Peyer's patch (tissue), 4 donors: Measurements from ENCODE around the gene DRG2. TPM values are rescaled to one million over a fixed set of nuclear protein-coding genes. Genes with fewer than 3 reads are reported as not detected.

Experiments
- DNase-seq, 3 donors: peaks; one replicate each; pipeline ENCODE4 v3.0.0-alpha.2; 2017 to 2019
- H3K27ac ChIP-seq, 4 donors: fragments of 200-600 bp; sonication (generic); one replicate each; pipeline ENCODE4 v1.5.1; 2016 to 2019
- H3K27me3 ChIP-seq, 2 donors: fragments of 200-600 bp; sonication (generic); one replicate each; pipeline ENCODE4 v1.5.1; 2019
- H3K36me3 ChIP-seq, 3 donors: fragments of 200-600 bp; sonication (generic); one replicate each; pipeline ENCODE4 v1.5.1; 2016 to 2019
- H3K4me1 ChIP-seq, 4 donors: fragments of 200-600 bp; sonication (generic); one replicate each; pipeline ENCODE4 v1.5.1; 2016 to 2019
- H3K4me3 ChIP-seq, 4 donors: fragments of 200-600 bp; sonication (generic); 1 replicate in 3 of 4; 2 replicates in 1 of 4; pipeline ENCODE4 v1.5.1; 2016 to 2019; ENCODE audit warnings: mild to moderate bottlenecking in 1 of 4
- H3K9me3 ChIP-seq, 4 donors: fragments of 200-600 bp; sonication (generic); one replicate each; pipeline ENCODE4 v1.5.1; 2016 to 2019; ENCODE audit warnings: mild to moderate bottlenecking in 1 of 4
- POLR2A ChIP-seq, 2 donors: fragments of 450-650 bp; IDR thresholded peaks; one replicate each; pipeline ENCODE4 v1.5.1; 2017; ENCODE audit warnings: antibody characterized with exemption in 2 of 2, mild to moderate bottlenecking in 2 of 2, moderate library complexity in 2 of 2
- total RNA-seq, 4 donors: library from RNA; depleted of rRNA; stranded (reverse); fragments of >200 nt; gene quantifications; one replicate each; pipeline ENCODE4 v1.1.0, GENCODE V29; 2016
- TF ChIP-seq, protein P1 (sequence below), 6 experiments: fragments of 450-650 bp in 4 of 6; fragments of 200-600 bp in 2 of 6; sonication (generic) in 1 of 6; IDR thresholded peaks; one replicate each; pipeline ENCODE4 v1.5.1; 2017 to 2019; ENCODE audit warnings: antibody characterized with exemption in 6 of 6, mild to moderate bottlenecking in 3 of 6, moderate library complexity in 1 of 6

Gene DRG2
- total RNA-seq, 4 donors from 2014 or later: 24.0 to 65.2 (median 48.5) TPM

DNA sequence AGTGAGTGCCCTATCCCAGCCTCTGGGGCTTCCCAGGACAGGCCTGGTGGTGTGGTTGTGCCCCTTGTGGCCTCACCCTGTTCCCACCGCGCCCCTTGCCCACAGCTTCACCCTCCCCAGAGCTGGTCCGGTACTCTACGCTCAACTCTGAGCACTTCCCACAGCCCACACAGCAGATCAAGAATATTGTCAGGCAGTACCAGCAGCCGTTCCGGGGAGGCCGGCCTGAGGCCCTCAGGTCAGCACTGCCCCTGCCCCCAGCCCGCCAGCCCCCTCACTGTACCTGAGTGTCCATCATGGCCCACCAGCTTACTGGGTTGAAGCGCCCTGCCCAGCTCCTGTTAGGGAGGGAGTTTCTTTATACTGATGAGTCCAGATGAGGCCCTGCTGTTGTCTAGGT, 63.5 kb downstream of the DRG2 start:
- Histone ChIP-seq H3K27me3 (no peaks in the 10 kb centered on the region), H3K27ac (no peak overlapping the region), H3K4me3 (no peak overlapping the region), H3K36me3 (no peaks in the 10 kb centered on the region), H3K9me3 (no peaks in the 10 kb centered on the region), H3K4me1 (peaks cover 0 to 8% (median 2%) of the 10 kb centered on the region in 4 donors)
- DNase-seq: no peak
- no peak for TF ChIP-seq POLR2A (IDR thresholded peaks at IDR 0.05)

DNA sequence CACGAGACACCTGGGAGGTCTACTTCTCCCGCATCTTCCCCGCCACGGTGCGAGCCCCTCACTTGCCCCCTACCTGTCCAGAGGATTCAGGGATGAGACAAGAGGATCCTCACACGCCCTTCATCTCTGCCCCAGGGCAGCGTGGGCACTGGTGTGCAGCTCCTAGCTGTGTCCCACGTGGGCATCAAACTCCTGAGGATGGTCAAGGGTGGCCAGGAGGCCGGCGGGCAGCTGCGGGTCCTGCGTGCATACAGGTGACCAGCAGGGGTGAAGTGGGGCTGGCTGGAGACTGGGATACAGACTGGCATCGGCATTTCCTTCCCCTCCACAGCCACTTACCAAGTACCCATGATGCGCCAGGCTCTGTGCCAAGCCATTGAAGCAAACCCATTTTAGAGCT, 67.4 kb downstream of the DRG2 start:
- H3K4me3 ChIP-seq: no peak overlapping the region
- no peak for TF ChIP-seq POLR2A (IDR thresholded peaks at IDR 0.05)
- TF ChIP-seq, protein P1, sequence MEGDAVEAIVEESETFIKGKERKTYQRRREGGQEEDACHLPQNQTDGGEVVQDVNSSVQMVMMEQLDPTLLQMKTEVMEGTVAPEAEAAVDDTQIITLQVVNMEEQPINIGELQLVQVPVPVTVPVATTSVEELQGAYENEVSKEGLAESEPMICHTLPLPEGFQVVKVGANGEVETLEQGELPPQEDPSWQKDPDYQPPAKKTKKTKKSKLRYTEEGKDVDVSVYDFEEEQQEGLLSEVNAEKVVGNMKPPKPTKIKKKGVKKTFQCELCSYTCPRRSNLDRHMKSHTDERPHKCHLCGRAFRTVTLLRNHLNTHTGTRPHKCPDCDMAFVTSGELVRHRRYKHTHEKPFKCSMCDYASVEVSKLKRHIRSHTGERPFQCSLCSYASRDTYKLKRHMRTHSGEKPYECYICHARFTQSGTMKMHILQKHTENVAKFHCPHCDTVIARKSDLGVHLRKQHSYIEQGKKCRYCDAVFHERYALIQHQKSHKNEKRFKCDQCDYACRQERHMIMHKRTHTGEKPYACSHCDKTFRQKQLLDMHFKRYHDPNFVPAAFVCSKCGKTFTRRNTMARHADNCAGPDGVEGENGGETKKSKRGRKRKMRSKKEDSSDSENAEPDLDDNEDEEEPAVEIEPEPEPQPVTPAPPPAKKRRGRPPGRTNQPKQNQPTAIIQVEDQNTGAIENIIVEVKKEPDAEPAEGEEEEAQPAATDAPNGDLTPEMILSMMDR (IDR thresholded peaks at IDR 0.05): no peak
- DNase-seq: no peak
- H3K27me3 ChIP-seq: no peaks in the 10 kb centered on the region
- peaks cover 0 to 19% (median 12%) of the 10 kb centered on the region in 4 donors for H3K4me1 ChIP-seq
- no peaks in the 10 kb centered on the region for H3K9me3 ChIP-seq
- H3K27ac ChIP-seq: no peak overlapping the region
- no peaks in the 10 kb centered on the region for H3K36me3 ChIP-seq

DNA sequence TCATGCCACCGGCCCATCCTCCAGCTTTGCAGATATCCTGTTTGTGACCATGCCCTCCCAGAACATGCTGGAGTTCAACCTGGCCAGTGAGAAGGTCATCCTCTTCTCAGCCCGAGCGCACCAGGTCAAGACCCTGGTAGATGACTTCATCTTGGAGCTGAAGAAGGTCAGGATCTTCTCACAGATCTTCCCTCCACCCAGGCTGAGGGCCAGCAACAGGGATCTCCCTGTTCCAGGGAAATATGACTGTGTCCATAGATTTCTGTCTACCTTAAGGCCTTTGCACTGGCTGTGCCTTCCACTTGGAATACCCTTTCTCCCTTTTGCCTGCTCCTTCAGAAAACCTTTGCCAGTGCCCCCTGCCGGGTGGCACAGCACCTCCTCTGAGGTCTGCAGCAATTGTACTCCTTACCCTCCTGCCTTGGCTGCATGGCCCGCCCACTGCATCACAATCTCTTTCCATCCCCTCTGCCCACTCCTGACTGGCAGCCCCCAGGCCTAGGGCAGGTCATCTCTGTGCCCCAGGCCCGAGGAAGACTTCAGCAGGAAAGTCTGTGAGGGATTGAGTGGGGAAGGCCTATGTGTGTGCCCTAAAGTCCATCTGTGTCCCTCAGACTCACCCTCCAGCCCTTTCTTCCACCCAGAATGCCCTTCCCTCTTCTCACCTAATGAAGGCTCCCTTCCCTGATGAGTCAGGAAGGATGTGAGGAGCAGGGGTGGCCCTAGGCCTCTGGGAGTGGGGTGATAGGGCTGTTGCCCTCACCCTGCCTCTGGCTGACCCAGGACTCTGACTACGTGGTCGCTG, 68.6 kb downstream of the DRG2 start:
- Histone ChIP-seq H3K27ac (peak overlapping the region in 2 of 4 donors; percentile 3 to 74), H3K4me1 (peaks cover 0 to 19% (median 12%) of the 10 kb centered on the region in 4 donors), H3K4me3 (no peak overlapping the region), H3K27me3 (no peaks in the 10 kb centered on the region), H3K36me3 (no peaks in the 10 kb centered on the region), H3K9me3 (no peaks in the 10 kb centered on the region)
- DNase-seq: no peak
- no peak for TF ChIP-seq POLR2A (IDR thresholded peaks at IDR 0.05)
- TF ChIP-seq, protein P1 (IDR thresholded peaks at IDR 0.05): no peak

DNA sequence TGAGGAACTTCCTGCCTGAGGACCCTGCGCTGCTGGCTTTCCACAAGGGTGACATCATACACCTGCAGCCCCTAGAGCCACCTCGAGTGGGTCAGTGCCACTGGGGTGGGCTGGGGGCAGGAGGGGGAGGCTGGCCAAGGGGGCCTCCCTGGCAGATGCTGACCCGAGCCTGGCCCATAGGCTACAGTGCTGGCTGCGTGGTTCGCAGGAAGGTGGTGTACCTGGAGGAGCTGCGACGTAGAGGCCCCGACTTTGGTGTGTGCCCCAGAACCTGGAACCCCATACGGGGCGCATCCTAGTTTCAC, 69.2 kb downstream of the DRG2 start:
- peak overlapping the region in 2 of 4 donors; percentile 3 to 74 for H3K27ac ChIP-seq

More for the DNA sequence above, 69.2 kb downstream of the DRG2 start:
- H3K4me3 ChIP-seq: no peak overlapping the region
- H3K4me1 ChIP-seq: peaks cover 0 to 19% (median 12%) of the 10 kb centered on the region in 4 donors
- TF ChIP-seq, protein P1 (IDR thresholded peaks at IDR 0.05): no peak
- TF ChIP-seq POLR2A (IDR thresholded peaks at IDR 0.05): no peak
- H3K36me3 ChIP-seq: no peaks in the 10 kb centered on the region
- no peak for DNase-seq
- no peaks in the 10 kb centered on the region for H3K9me3 ChIP-seq
- no peaks in the 10 kb centered on the region for H3K27me3 ChIP-seq

Other genes starting within 250 kb of the DRG2 start
- gene TOM1L2, start 115.5 kb upstream of the DRG2 start, total RNA-seq: 10 to 100 TPM; 49.5 to 74.8 (median 62.7) TPM
- gene DRC3, start 115.1 kb upstream of the DRG2 start, total RNA-seq: 1 to 10 TPM in 2 of 4 donors, under 1 TPM in 1, not detected in 1; 0.57 to 6.3 (median 5.8) TPM
- gene ATPAF2, start 48.8 kb upstream of the DRG2 start, total RNA-seq: 10 to 100 TPM in 3 of 4 donors, 1 to 10 TPM in 1; 9.8 to 60.2 (median 29.7) TPM
- 10 to 100 TPM in 2 of 4 donors, 1 to 10 TPM in 2; 3.0 to 14.0 (median 10.9) TPM for gene GID4, start 48.5 kb upstream of the DRG2 start, total RNA-seq
- gene MYO15A, start 20.8 kb downstream of the DRG2 start, total RNA-seq: 1 to 10 TPM in 3 of 4 donors, not detected in 1; 3.6 to 5.0 (median 3.8) TPM
- 10 to 100 TPM; 65.6 to 78.5 (median 72.9) TPM for gene ALKBH5, start 95.9 kb downstream of the DRG2 start, total RNA-seq
- 10 to 100 TPM in 3 of 4 donors, 1 to 10 TPM in 1; 7.5 to 19.0 (median 15.4) TPM for gene LLGL1, start 137.7 kb downstream of the DRG2 start, total RNA-seq
- 100 to 1,000 TPM; 311 to 538 (median 419) TPM for gene FLII, start 170.8 kb downstream of the DRG2 start, total RNA-seq
- 10 to 100 TPM in 3 of 4 donors, 1 to 10 TPM in 1; 3.3 to 49.6 (median 22.9) TPM for gene MIEF2, start 172.7 kb downstream of the DRG2 start, total RNA-seq
- 10 to 100 TPM; 25.7 to 49.7 (median 35.0) TPM for gene TOP3A, start 227.0 kb downstream of the DRG2 start, total RNA-seq
- 10 to 100 TPM; 13.2 to 24.7 (median 18.3) TPM for gene SMCR8, start 227.3 kb downstream of the DRG2 start, total RNA-seq